DND-41 (cell line): ENCODE results near the gene TP53RK.

ENCODE experiments used
- ATAC-seq: fragments of 200-7000 bp; cut with Tn5 transposase; 3 replicates; pipeline ENCODE4 v1.9.1; 2021; ENCODE audit warnings: low read depth; ENCODE audit not compliant: insufficient read depth
- DNase-seq: peaks from one replicate; pipeline ENCODE4 v3.0.0-alpha.2; 2020
- H2AFZ ChIP-seq: 2 replicates; pipeline ENCODE4 v1.6.0; 2012; ENCODE audit warnings: low read depth, low read length
- H3K27ac ChIP-seq: 2 replicates; pipeline ENCODE4 v1.5.1; 2012; ENCODE audit warnings: low read length, inconsistent platforms
- H3K27me3 ChIP-seq: fragments of 200-600 bp; sonication (generic); 2 replicates; pipeline ENCODE4 v1.6.0; 2012; ENCODE audit warnings: low read length, mild to moderate bottlenecking, inconsistent platforms; ENCODE audit not compliant: insufficient read depth, poor library complexity
- H3K36me3 ChIP-seq: 2 replicates; pipeline ENCODE4 v1.5.1; 2012; ENCODE audit warnings: low read length, inconsistent platforms; ENCODE audit not compliant: insufficient read depth
- H3K4me1 ChIP-seq: 2 replicates; pipeline ENCODE4 v1.5.1; 2012; ENCODE audit warnings: mild to moderate bottlenecking, low read length; ENCODE audit not compliant: insufficient read depth
- H3K4me2 ChIP-seq: 2 replicates; pipeline ENCODE4 v1.6.0; 2012; ENCODE audit warnings: mild to moderate bottlenecking, moderate library complexity, low read length, inconsistent platforms; ENCODE audit not compliant: insufficient read depth
- H3K4me3 ChIP-seq, 2 experiments: fragments of 200-600 bp in 1 of 2; shearing (Covaris generic) in 1 of 2; 2 replicates each; pipeline ENCODE4 v1.5.1; 2012 to 2016; ENCODE audit warnings: inconsistent platforms in 2 of 2, low read length in 2 of 2, mild to moderate bottlenecking in 2 of 2, low read depth in 1 of 2, moderate library complexity in 1 of 2
- H3K79me2 ChIP-seq: 2 replicates; pipeline ENCODE4 v1.6.0; 2012; ENCODE audit warnings: low read length, inconsistent platforms; ENCODE audit not compliant: insufficient read depth
- H3K9ac ChIP-seq: 2 replicates; pipeline ENCODE4 v1.6.0; 2012; ENCODE audit warnings: low read depth, mild to moderate bottlenecking, inconsistent platforms, low read length, moderate library complexity
- H3K9me3 ChIP-seq: 2 replicates; pipeline ENCODE4 v1.5.1; 2012; ENCODE audit warnings: low read length, moderate library complexity, mild to moderate bottlenecking, inconsistent platforms; ENCODE audit not compliant: insufficient read depth, severe bottlenecking
- H4K20me1 ChIP-seq: 2 replicates; pipeline ENCODE4 v1.6.0; 2012; ENCODE audit warnings: low read length; ENCODE audit not compliant: insufficient read depth
- CTCF ChIP-seq: IDR thresholded peaks from 2 replicates; pipeline ENCODE4 v1.5.1; 2012; ENCODE audit warnings: borderline replicate concordance, low read length, moderate library complexity, mild to moderate bottlenecking; ENCODE audit not compliant: poor library complexity, severe bottlenecking; ENCODE audit errors: extremely low read depth
- EZH2 ChIP-seq: IDR thresholded peaks from 3 replicates; pipeline ENCODE4 v1.6.1; 2012; ENCODE audit warnings: borderline replicate concordance, low read depth, mild to moderate bottlenecking, moderate library complexity, low read length, inconsistent platforms; ENCODE audit not compliant: severe bottlenecking

The TP53RK gene

GRCh38 chr20:46666818-46667515, 22.3 kb downstream of the TP53RK start:
- DNase-seq (no peak), ATAC-seq (no peak)
- Histone ChIP-seq H3K9me3 (peaks cover 7% of the 10 kb centered on the region), H2AFZ (no peak overlapping the region), H3K4me3 (no peak overlapping the region), H3K4me2 (no peak overlapping the region), H3K4me1 (no peaks in the 10 kb centered on the region), H3K27ac (no peak overlapping the region), H3K36me3 (no peaks in the 10 kb centered on the region), H3K9ac (no peak overlapping the region), H3K27me3 (peaks cover 4% of the 10 kb centered on the region), H4K20me1 (no peaks in the 10 kb centered on the region), H3K79me2 (no peaks in the 10 kb centered on the region)
- TF ChIP-seq CTCF: no peak
- TF ChIP-seq EZH2: no peak

- no peaks in the 10 kb centered on the region for H3K79me2 ChIP-seq
- H4K20me1 ChIP-seq: no peaks in the 10 kb centered on the region
- H3K9me3 ChIP-seq: peaks cover 7% of the 10 kb centered on the region
- ATAC-seq (no peak), DNase-seq (no peak)
- no peaks in the 10 kb centered on the region for H3K4me1 ChIP-seq
- peaks cover 4% of the 10 kb centered on the region for H3K27me3 ChIP-seq
- TF ChIP-seq CTCF: no peak
- TF ChIP-seq EZH2: no peak
- H3K4me2 ChIP-seq: no peak overlapping the region
- no peak overlapping the region for H3K9ac ChIP-seq
- no peak overlapping the region for H2AFZ ChIP-seq
- no peak overlapping the region for H3K4me3 ChIP-seq
- H3K27ac ChIP-seq: no peak overlapping the region
- H3K36me3 ChIP-seq: no peaks in the 10 kb centered on the region
Observed at GRCh38 chr20:46666306-46666705, 22.9 kb downstream of the TP53RK start.

GRCh38 chr20:46665602-46666001, 23.6 kb downstream of the TP53RK start:
- H3K79me2 ChIP-seq: no peaks in the 10 kb centered on the region
- H3K9ac ChIP-seq: no peak overlapping the region
- ATAC-seq (no peak), DNase-seq (no peak)
- no peak overlapping the region for H3K4me2 ChIP-seq
- no peaks in the 10 kb centered on the region for H4K20me1 ChIP-seq
- no peak overlapping the region for H3K4me3 ChIP-seq
- H3K27me3 ChIP-seq: peaks cover 4% of the 10 kb centered on the region
- no peaks in the 10 kb centered on the region for H3K4me1 ChIP-seq
- no peaks in the 10 kb centered on the region for H3K36me3 ChIP-seq
- no peak overlapping the region for H2AFZ ChIP-seq
- no peak for TF ChIP-seq CTCF
- no peak for TF ChIP-seq EZH2
- H3K9me3 ChIP-seq: peaks cover 3% of the 10 kb centered on the region
- H3K27ac ChIP-seq: no peak overlapping the region

GRCh38 chr20:46663531-46663930, 25.7 kb downstream of the TP53RK start:
- Histone ChIP-seq H3K9me3 (no peaks in the 10 kb centered on the region), H3K27me3 (peaks cover 4% of the 10 kb centered on the region), H3K4me3 (no peak overlapping the region), H3K4me2 (no peak overlapping the region), H4K20me1 (no peaks in the 10 kb centered on the region), H3K4me1 (no peaks in the 10 kb centered on the region), H3K79me2 (no peaks in the 10 kb centered on the region), H3K9ac (no peak overlapping the region), H3K36me3 (no peaks in the 10 kb centered on the region), H3K27ac (no peak overlapping the region), H2AFZ (no peak overlapping the region)
- TF ChIP-seq CTCF (no peak), EZH2 (no peak)
- ATAC-seq (no peak), DNase-seq (no peak)
